K562 (cell line): ENCODE results near the gene UBTD1. TPM values are rescaled to one million over a fixed set of nuclear protein-coding genes. Genes with fewer than 3 reads are reported as not detected.

ENCODE experiments used
- ATAC-seq: fragments of 200-7000 bp; cut with Tn5 transposase; 3 replicates; pipeline ENCODE4 v1.9.1; 2020; ENCODE audit warnings: moderate library complexity
- BruUV-seq: library from RNA; stranded (reverse); fragments of 400-500 nt; replicated peaks from 2 replicates; lab custom pipeline; 2021; lab: Mats Ljungman, UMichigan
- CTCF ChIA-PET: fragments of 300-600 bp; formaldehyde crosslinking; extraction: SDS; loops from one replicate; lab custom pipeline; 2021; ENCODE audit warnings: low intra/inter-chr PET ratio; lab: Yijun Ruan, JAX
- POLR2A ChIA-PET: fragments of 300-600, 350-650 bp; sonication (Branson Sonifier 250); formaldehyde crosslinking; extraction: SDS; loops from one replicate; lab custom pipeline; 2021; ENCODE audit warnings: antibody characterized with exemption, inconsistent platforms; lab: Yijun Ruan, JAX
- DNase-seq, 4 experiments: peaks; one replicate each; pipeline versions ENCODE4 v3.0.0 to v3.0.0-alpha.2; 2011 to 2018; ENCODE audit warnings: low spot score in 3 of 4, mixed read lengths in 3 of 4; ENCODE audit errors: extremely low read depth in 1 of 4
- FAIRE-seq: peaks from 2 replicates; lab custom pipeline; 2011; peaks lifted over from hg19 to GRCh38; lab: Jason Lieb, UNC
- H2AFZ ChIP-seq: 2 replicates; pipeline ENCODE4 v1.6.0; 2011; ENCODE audit warnings: low read depth, low read length, control low read depth, inconsistent platforms
- H3K27ac ChIP-seq: fragments of 200-600 bp; 3 replicates; pipeline ENCODE4 v1.8.0; 2011; ENCODE audit warnings: low read depth, mild to moderate bottlenecking, control low read depth, inconsistent platforms, low read length, moderate library complexity, mixed read lengths; ENCODE audit errors: extremely low read depth
- H3K27me3 ChIP-seq, 2 experiments: fragments of 300-600 bp in 1 of 2; 2 replicates in 1 of 2; 3 replicates in 1 of 2; pipeline versions ENCODE4 v1.6.0 to v1.8.0; 2011; ENCODE audit warnings: inconsistent platforms in 2 of 2, low read length in 2 of 2, mild to moderate bottlenecking in 1 of 2, mixed read lengths in 1 of 2, moderate library complexity in 1 of 2; ENCODE audit not compliant: control insufficient read depth in 2 of 2, insufficient read depth in 2 of 2
- H3K36me3 ChIP-seq: fragments of 300-600 bp; 3 replicates; pipeline ENCODE4 v1.8.0; 2011; ENCODE audit warnings: mild to moderate bottlenecking, low read length, inconsistent platforms; ENCODE audit not compliant: control insufficient read depth, insufficient read depth
- H3K4me1 ChIP-seq, 2 experiments: fragments of 200-600 bp in 1 of 2; replicated peaks in 1 of 2; 2 replicates in 1 of 2; 3 replicates in 1 of 2; pipeline versions ENCODE4 v1.5.1 to v1.8.0; 2011; ENCODE audit warnings: inconsistent platforms in 2 of 2, low read length in 2 of 2, mild to moderate bottlenecking in 1 of 2, mixed read lengths in 1 of 2, moderate library complexity in 1 of 2; ENCODE audit not compliant: control insufficient read depth in 2 of 2, insufficient read depth in 2 of 2
- H3K4me2 ChIP-seq: 2 replicates; pipeline ENCODE4 v1.6.1; 2011; ENCODE audit warnings: low read length, control low read depth, inconsistent platforms, mixed read lengths; ENCODE audit not compliant: insufficient read depth
- H3K4me3 ChIP-seq: fragments of 200-600 bp; sonication (generic), shearing (Covaris generic); 2 replicates; pipeline ENCODE4 v1.5.1; 2016; ENCODE audit warnings: control low read depth, inconsistent platforms
- H3K79me2 ChIP-seq: fragments of 200-600 bp; 3 replicates; pipeline ENCODE4 v1.8.0; 2011; ENCODE audit warnings: low read length, inconsistent platforms; ENCODE audit not compliant: control insufficient read depth, insufficient read depth
- H3K9ac ChIP-seq, 2 experiments: 2 replicates each; pipeline versions ENCODE4 v1.6.0 to v1.6.1; 2011; ENCODE audit warnings: low read depth in 2 of 2, low read length in 2 of 2, control low read depth in 1 of 2, inconsistent platforms in 1 of 2, mild to moderate bottlenecking in 1 of 2, mixed read lengths in 1 of 2; ENCODE audit not compliant: insufficient read depth in 1 of 2
- H3K9me1 ChIP-seq: one replicate; pipeline ENCODE4 v1.6.0; 2011; ENCODE audit warnings: inconsistent platforms, mild to moderate bottlenecking, low read length, moderate library complexity; ENCODE audit not compliant: control insufficient read depth, insufficient read depth
- H3K9me3 ChIP-seq: replicated peaks from 2 replicates; pipeline ENCODE4 v1.5.1; 2011; ENCODE audit warnings: low read depth, low read length, inconsistent platforms; ENCODE audit not compliant: control insufficient read depth, insufficient read depth
- H4K20me1 ChIP-seq: replicated peaks from 2 replicates; pipeline ENCODE4 v1.6.1; 2011; ENCODE audit warnings: low read length, inconsistent platforms, mixed read lengths; ENCODE audit not compliant: control insufficient read depth, insufficient read depth
- CTCFL ChIP-seq: IDR thresholded peaks from 2 replicates; pipeline ENCODE4 v1.6.1; 2011; ENCODE audit warnings: borderline replicate concordance, low read depth, mild to moderate bottlenecking, moderate library complexity, low read length; ENCODE audit not compliant: insufficient read depth, poor library complexity, severe bottlenecking
- ELK3 ChIP-seq: fragments of 450-650 bp; formaldehyde crosslinking; IDR thresholded peaks from 2 replicates; pipeline ENCODE4 v1.4.0; 2020; ENCODE audit warnings: mild to moderate bottlenecking
- MLX ChIP-seq, 2 experiments: fragments of 450-650 bp in 1 of 2; sonication (generic) in 1 of 2; formaldehyde crosslinking; conservative IDR thresholded peaks; 2 replicates each; pipeline versions ENCODE4 v1.4.0 to v1.8.1; 2020 to 2022; ENCODE audit warnings: mild to moderate bottlenecking in 1 of 2, missing genetic modification reagents in 1 of 2
- RBBP5 ChIP-seq: fragments of 200-600 bp; sonication (generic); IDR thresholded peaks from 2 replicates; pipeline ENCODE4 v1.6.1; 2012; ENCODE audit warnings: borderline replicate concordance, mild to moderate bottlenecking, low read length, control low read depth, inconsistent platforms; ENCODE audit not compliant: insufficient read depth, poor library complexity, severe bottlenecking
- STAT5A ChIP-seq: IDR thresholded peaks from 2 replicates; pipeline ENCODE4 v1.6.1; 2012; ENCODE audit warnings: low read length, inconsistent platforms, borderline replicate concordance
- WGBS: fragments of 100-300 bp; shearing (Covaris generic); methylation state at CpG from one replicate; pipeline ENCODE4 v1.1.6; 2016; ENCODE audit warnings: low coverage, mixed read lengths; ENCODE audit not compliant: insufficient coverage; ENCODE audit errors: missing lambda C conversion rate; 5-methylcytosine and 5-hydroxymethylcytosine counted together
- in situ Hi-C: fragments of 300-500 bp; cut with MboI; formaldehyde crosslinking; loops from 4 replicates; pipeline ENCODE4 v1.15.0; 2018; ENCODE audit warnings: inconsistent platforms, mixed read lengths
- intact Hi-C: fragments of 100-400 bp; cut with micrococcal nuclease; formaldehyde crosslinking; loops from 2 replicates; pipeline ENCODE4 v1.14.2; 2022
- polyA plus RNA-seq, 8 experiments: library from polyadenylated mRNA; depleted of rRNA in 4 of 8; stranded (reverse) in 5 of 8; unstranded in 3 of 8; fragments of >200 nt; fragmentation: Nextera tagmentation in 2 of 8; fragmentation: Illumina TruSeq in 1 of 8; extraction: Ambion mirVana in 2 of 8; extraction: Trizol in 1 of 8; gene quantifications; 2 replicates each; pipeline versions ENCODE4 v1.2.1 to v1.2.3, GENCODE V29; 2011 to 2014; ENCODE audit warnings: inconsistent platforms in 1 of 8, missing spikeins in 1 of 8
- total RNA-seq, 7 experiments: library from RNA; depleted of rRNA in 6 of 7; stranded (reverse); fragments of >200 nt in 6 of 7; fragmentation: Illumina TruSeq in 2 of 7; extraction: Trizol in 2 of 7; gene quantifications; 2 replicates each; pipeline versions ENCODE4 v1.2.1 to v1.2.3, GENCODE V29; 2011 to 2021; ENCODE audit warnings: low replicate concordance in 1 of 7

UBTD1 gene
- total and polyA plus RNA-seq, 9 of the 15 experiments (the other 6 are each of a cell fraction or from before 2014, with no cell fraction given) = 0.08 to 1.6 (median 0.81) TPM; not detected in 1

GRCh38 chr10:97582169-97582568 is 83.4 kb downstream of the UBTD1 start (continued):
- TF ChIP-seq MLX (CRISPR knock-in tag; conservative IDR thresholded peaks at IDR 0.05) = no peak
- no peak for TF ChIP-seq CTCFL

GRCh38 chr10:97583476-97583875 is 84.8 kb downstream of the UBTD1 start:
- H3K4me3 ChIP-seq = no peak overlapping the region
- peaks cover 0 to 4% of the 10 kb centered on the region in 2 experiments; a peak in 3 of 5 replicates for H3K4me1 ChIP-seq
- no peak overlapping the region for H3K9ac ChIP-seq
- no peaks in the 10 kb centered on the region for H3K36me3 ChIP-seq
- H2AFZ ChIP-seq = no peak overlapping the region
- 34% methylated on average over 9 of the region's 13 CpGs for WGBS
- TF ChIP-seq STAT5A = no peak
- TF ChIP-seq ELK3 (CRISPR knock-in tag) = no peak
- no peak for TF ChIP-seq RBBP5
- no peaks in the 10 kb centered on the region for H3K79me2 ChIP-seq
- ATAC-seq (no peak), DNase-seq (no peak), FAIRE-seq (no peak)
- ChIA-PET POLR2A (no interaction called here), CTCF (no interaction called here)
- H3K4me2 ChIP-seq = no peak overlapping the region
- H3K9me1 ChIP-seq = no peaks in the 10 kb centered on the region
- H4K20me1 ChIP-seq = no peaks in the 10 kb centered on the region
- no TSS peak for BruUV-seq
- H3K27me3 ChIP-seq = no peaks in the 10 kb centered on the region
- in situ Hi-C loops = no loop called here
- intact Hi-C loops = no loop called here
- no peaks in the 10 kb centered on the region for H3K9me3 ChIP-seq
- no peak overlapping the region for H3K27ac ChIP-seq
